GM13976 (cell line): Measurements from ENCODE around the gene ACTR6.
"Not testable (repeated sequence)": the region's sequence is repeated elsewhere in the genome, so short reads cannot be mapped to it uniquely, and the experiment has no call there.

Experiments used
- DNase-seq: peaks from one replicate; pipeline ENCODE4 v3.0.0; 2012; ENCODE audit warnings: low spot score
- in situ Hi-C: fragments of 300-500 bp; cut with MboI; formaldehyde crosslinking; loops from one replicate; pipeline ENCODE4 v1.12.0; 2022; ENCODE audit warnings: low sequenced_read_pairs, mixed read lengths, inconsistent platforms; ENCODE audit not compliant: unreplicated experiment
- TF ChIP-seq, protein P1 (sequence below): IDR thresholded peaks from 2 replicates; pipeline ENCODE4 v1.5.1; 2012; ENCODE audit warnings: borderline replicate concordance, mild to moderate bottlenecking; ENCODE audit not compliant: insufficient read depth; ENCODE audit errors: extremely low read depth, missing control alignments, control extremely low read depth

The ACTR6 gene

DNA sequence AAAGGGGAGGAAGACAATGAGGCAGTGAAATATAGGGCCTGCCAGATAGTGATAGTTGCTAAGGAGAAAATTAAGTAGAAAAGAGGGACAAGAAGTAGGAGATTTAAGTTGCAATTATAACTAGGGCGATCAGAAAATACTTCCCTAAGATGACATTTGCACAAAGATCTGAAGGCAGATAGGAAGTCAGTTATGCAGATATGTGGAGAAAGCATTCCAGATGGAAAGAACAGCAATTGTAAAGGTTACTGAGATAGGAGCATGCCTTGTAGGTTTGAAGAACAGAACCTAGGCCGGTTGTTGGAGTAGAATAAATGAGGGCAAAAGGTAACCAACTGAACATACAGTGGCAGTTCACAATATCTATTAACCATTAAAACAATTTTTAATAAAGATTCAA is 21.4 kb upstream of the ACTR6 start:
- in situ Hi-C loops: no loop called here
- TF ChIP-seq, protein P1, sequence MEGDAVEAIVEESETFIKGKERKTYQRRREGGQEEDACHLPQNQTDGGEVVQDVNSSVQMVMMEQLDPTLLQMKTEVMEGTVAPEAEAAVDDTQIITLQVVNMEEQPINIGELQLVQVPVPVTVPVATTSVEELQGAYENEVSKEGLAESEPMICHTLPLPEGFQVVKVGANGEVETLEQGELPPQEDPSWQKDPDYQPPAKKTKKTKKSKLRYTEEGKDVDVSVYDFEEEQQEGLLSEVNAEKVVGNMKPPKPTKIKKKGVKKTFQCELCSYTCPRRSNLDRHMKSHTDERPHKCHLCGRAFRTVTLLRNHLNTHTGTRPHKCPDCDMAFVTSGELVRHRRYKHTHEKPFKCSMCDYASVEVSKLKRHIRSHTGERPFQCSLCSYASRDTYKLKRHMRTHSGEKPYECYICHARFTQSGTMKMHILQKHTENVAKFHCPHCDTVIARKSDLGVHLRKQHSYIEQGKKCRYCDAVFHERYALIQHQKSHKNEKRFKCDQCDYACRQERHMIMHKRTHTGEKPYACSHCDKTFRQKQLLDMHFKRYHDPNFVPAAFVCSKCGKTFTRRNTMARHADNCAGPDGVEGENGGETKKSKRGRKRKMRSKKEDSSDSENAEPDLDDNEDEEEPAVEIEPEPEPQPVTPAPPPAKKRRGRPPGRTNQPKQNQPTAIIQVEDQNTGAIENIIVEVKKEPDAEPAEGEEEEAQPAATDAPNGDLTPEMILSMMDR: no peak
- DNase-seq: no peak

DNA sequence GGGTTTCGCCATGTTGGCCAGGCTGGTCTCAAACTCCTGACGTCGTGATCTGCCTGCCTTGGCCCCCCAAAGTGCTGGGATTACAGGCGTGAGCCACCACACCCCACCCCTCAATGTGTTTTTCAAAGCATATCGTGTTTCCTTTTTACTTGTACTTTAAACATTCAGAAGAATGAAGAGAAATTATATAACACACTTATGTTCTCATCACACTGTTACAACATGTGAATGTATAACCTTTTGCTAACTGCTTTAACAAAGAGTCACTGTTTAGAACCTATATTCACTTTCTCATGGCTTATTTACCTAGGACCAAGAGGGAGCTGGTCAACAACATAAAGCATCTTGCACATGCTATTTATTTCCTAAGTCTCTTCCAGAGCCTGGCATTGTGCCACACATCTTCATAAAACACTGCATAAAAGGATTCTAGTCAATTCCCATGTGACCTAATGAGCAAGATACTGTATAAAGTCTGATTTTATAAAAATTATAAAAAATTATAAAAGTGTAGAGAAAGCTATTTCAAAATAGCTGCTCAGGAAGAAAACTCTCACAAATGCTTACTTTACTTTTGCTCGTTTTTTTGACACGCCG is 16.0 kb upstream of the ACTR6 start:
- TF ChIP-seq, protein P1: no peak
- no peak for DNase-seq
- in situ Hi-C loops: no loop called here

DNA sequence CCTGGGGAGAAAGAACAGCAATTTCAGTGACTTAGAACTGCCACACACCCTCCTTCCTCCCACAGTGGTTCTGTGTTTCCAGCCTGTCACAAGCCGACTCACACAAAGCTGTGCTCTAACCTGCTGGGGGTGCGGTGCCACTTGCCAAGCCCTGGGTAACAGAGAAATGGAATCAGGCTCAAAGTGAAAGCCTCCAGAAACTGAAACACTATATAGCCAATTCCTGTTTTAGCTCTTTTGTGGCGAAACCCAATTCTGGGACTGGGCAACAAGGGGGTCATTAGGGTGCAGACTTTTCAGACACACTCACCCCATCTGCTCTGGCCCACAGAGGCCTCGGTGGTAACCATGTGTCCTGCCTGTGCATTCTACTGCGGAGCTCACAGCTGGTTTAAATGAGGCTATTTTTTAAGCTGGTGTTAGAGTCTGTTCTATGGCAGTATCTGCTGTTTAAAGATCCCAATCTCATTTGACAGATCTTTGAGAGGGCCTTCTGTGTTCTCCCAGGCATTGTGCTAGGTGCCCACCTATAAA is 15.2 kb upstream of the ACTR6 start:
- no peak for DNase-seq

DNA sequence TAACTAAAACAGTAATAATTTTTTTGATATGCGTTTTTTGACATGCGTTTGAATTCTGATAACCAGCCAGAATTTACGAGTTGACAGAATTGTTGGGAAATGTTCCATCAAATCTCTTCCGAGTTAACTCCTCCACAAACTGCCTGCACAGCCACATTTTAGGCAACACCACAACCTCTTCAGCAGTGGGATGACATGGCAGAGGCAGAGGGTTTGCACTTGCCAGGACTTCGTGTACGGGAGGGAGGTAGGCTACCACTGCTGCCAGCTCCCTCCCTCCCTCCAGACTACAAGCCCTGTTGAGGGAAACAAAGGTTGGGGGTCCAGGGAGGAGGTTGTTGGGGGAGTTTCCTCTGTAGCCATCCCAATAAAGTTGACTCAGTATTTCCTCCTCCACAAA is 14.5 kb upstream of the ACTR6 start:
- no peak for DNase-seq
- TF ChIP-seq, protein P1: no peak
- in situ Hi-C loops: no loop called here

More for the DNA sequence above, 15.2 kb upstream of the ACTR6 start:
- in situ Hi-C loops: no loop called here
- TF ChIP-seq, protein P1: no peak

DNA sequence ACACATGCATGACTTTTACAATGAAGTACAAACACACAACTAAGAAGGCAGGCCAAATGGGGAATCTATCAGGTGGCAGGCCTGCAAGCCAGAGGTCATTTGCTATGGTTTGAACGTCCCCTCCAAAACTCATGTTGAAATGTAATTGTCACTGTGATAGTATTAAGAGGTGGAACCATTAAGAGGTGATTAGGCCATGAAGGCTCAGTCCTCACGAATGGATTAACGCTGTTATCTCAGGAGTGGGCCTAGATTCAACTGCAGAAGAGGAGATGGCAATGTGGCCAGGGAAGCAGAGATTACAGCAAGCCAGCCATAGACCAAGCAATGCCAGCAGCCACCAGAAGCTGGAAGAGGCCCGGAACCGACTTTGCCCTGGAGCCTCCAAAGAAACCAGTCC is 13.5 kb upstream of the ACTR6 start:
- in situ Hi-C loops: no loop called here
- no peak for DNase-seq
- TF ChIP-seq, protein P1: no peak

DNA sequence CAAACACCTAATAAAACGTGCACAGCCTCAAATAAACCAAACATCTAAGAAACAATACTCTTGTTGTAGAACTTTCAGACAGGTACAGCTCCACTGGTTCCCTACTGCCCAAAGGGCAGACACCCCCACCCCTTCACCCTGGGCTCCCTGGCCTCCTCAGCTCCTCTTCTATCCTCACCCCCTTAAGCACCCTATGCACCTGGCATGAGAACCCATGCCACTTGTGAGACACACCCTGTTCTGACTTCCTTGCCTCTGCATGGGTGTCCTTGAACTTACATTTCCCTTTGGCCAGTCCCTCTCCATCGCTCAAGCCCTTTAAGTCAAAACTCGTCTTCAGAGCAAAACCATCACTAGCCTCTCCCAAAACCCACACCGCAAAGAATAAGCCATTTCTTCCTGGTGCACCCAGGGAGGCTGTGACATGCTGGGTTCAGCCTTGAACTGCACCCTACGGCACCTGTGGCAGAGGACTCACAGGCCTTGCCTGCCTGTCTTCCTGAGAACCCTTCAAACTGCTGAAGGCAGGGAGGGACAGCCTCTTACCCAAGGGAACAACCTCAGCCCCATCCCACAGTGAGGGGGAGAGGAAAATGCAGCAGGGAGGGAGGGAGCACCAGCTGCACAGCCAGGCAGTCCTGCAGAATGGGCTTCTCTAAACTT is 12.6 kb upstream of the ACTR6 start:
- TF ChIP-seq, protein P1: no peak
- in situ Hi-C loops: no loop called here
- DNase-seq: no peak

DNA sequence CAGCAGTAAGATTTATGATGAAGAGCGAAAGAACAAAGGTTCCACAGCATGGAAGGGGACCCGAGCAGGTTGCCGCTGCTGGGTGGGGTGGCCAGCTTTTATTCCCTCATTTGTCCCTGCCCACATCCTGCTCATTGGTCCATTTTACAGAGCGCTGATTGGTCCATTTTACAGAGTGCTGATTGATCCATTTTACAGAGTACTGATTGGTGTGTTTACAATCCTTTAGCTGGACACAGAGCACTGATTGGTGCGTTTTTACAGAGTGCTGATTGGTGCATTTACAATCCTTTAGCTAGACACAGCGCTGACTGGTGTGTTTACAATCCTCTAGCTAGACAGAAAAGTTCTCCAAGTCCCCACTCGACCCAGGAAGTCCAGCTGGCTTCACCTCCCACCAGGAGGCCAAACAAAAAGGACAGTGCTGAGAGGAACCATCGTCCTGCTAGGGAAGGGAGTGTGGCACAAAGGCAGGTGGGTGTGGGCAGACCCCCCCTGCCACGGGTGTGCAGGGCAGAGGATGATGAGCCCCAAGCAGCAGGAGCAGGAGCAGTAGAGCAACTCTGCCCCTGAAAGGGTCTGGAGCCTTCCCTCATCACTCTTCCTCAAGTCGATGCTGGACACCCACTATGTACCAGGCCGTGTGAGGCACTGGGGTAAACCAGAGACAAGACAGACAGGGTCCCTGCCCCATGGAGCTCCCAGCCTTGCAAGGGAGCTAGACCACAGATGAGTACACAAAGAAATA is 11.6 kb upstream of the ACTR6 start:
- DNase-seq, in situ Hi-C loops: not testable (repeated sequence)
